Measurements from ENCODE around the gene ERI3. TPM values are rescaled to one million over a fixed set of nuclear protein-coding genes. Genes with fewer than 3 reads are reported as not detected.
"Not testable (repeated sequence)": the region's sequence is repeated elsewhere in the genome, so short reads cannot be mapped to it uniquely, and the experiment has no call there.

ERI3 gene
- total RNA-seq, 1 experiment from 2014 or later = 64.6 TPM

DNA sequence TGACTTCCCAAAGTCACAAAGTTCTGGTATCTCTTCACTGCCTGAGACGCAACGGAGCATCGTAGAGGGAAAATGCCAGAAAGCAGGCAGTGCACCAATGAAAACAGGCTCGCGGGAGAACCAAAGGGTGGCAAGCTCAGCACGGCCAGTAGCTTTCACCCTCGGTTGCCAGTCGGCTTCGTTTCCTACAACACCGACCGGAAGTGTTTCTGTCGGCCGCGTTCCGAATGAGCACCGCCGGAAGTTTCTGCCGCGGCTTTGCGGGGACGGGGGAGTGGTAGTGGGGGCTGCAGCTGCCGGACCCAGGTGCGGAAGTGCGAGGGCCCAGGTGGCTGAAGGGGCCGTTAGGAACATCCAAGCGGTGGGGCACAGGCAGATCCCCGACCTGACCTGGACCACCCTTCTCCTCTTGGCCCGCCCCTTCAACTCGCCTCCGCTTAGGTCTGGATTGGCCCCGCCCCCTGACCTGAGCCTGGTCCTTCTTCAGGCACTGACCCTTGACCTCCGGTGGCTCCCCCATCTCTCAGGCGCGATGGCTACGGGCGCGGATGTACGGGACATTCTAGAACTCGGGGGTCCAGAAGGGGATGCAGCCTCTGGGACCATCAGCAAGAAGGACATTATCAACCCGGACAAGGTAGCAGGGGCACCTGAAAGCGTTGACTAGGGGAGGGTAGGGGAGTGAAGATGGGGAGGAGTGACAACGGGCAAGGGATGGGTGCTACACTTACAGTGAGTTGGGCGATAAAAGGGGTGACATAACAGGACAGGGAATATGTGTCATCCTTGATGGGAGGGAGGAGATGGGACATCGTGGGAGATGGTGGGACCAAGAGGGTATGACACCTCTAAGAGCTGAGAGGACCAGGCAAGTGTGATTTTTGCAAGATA is 141.6 kb downstream of the ERI3 start, which contains the start of gene DMAP1:
Gene DMAP1 (plus strand): TSS at position 250 of the 891 bp plus-strand sequence. CDS start 283 bp downstream, at position 533.
- Histone ChIP-seq H3K4me3 (peak within 1 kb of the TSS; percentile 79), H3K27ac (0 out of 2 replicates have a peak within 1 kb of the TSS, but pooled peaks have one; percentile 2), H3K36me3 (peaks cover 42% of the 10 kb centered on the region), H3K9me3 (replicated peaks) (no peaks in the 10 kb centered on the region), H3K27me3 (replicated peaks) (no peaks in the 10 kb centered on the region), H3K4me1 (replicated peaks) (peaks cover 14% of the 10 kb centered on the region)
- DNase-seq (ENCODE audit: low read depth in 1 of 2, low spot score in 2 of 2) = peak; percentile 78 to 84

DNA sequence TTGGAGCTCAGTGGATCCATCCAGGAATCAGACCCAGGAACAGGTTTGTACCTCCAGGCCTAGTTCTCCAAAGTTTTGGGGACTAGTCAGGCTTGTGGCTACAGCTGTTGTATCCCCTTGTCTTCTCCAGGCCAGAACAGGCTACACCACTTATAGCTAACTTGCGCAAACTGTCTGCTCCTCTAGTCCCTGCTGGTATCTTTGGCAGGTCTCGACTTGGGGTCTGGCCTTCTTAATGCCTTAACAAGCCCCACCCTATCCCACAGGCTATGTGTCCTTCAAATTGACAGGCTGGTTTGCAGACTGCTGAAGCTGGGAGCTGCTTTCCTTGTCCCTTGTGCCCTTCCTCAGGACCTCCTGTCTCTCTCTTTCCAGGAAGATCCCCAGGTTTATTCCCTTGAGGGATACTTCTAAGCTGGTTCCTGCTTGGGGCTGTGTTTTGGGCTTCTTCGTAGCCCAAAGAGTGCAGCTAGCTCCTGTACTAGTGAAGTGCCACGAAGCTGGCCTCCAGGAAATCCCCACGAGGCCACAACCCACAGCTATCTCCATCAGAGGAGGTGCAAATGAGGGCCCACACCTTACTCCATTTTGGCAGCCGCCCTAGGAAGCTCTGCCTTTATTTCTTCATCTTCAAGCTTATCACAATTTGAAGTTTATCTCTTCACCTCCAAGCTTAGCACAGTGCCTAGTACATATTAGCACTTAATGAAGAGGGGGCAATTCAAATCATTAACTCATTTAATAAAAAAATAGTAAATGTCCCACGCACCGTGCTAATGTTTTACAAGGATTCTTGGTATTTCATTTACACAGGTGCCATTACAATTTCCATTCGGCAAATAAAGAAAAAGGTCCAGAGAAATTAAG is 142.5 kb downstream of the ERI3 start:
- no peaks in the 10 kb centered on the region for H3K27me3 ChIP-seq (replicated peaks)
- peaks cover 14% of the 10 kb centered on the region for H3K4me1 ChIP-seq (replicated peaks)
- no peak overlapping the region for H3K27ac ChIP-seq
- peak overlapping the region; percentile 79 for H3K4me3 ChIP-seq
- no peaks in the 10 kb centered on the region for H3K9me3 ChIP-seq (replicated peaks)
- H3K36me3 ChIP-seq = peaks cover 33% of the 10 kb centered on the region
- no peak for DNase-seq (ENCODE audit: low read depth in 1 of 2, low spot score in 2 of 2)

- no peak overlapping the region for H3K27ac ChIP-seq
- H3K4me1 ChIP-seq (replicated peaks) = peaks cover 14% of the 10 kb centered on the region
- no peaks in the 10 kb centered on the region; the same call in 1 of the 2 replicates for H3K27me3 ChIP-seq (replicated peaks)
- H3K36me3 ChIP-seq = peaks cover 16% of the 10 kb centered on the region
- no peak for DNase-seq (ENCODE audit: low read depth in 1 of 2, low spot score in 2 of 2)
- no peaks in the 10 kb centered on the region for H3K9me3 ChIP-seq (replicated peaks)
- no peak overlapping the region for H3K4me3 ChIP-seq
These were observed 144.5 kb downstream of the ERI3 start for GRCh38 chr1:44210595-44210994.

GRCh38 chr1:44208226-44208625 is 146.8 kb downstream of the ERI3 start:
- no peaks in the 10 kb centered on the region; the same call in 1 of the 2 replicates for H3K27me3 ChIP-seq (replicated peaks)
- peaks cover 6% of the 10 kb centered on the region; the same call in 1 of the 2 replicates for H3K4me1 ChIP-seq (replicated peaks)
- no peak for DNase-seq (ENCODE audit: low read depth in 1 of 2, low spot score in 2 of 2)
- H3K9me3 ChIP-seq (replicated peaks) = no peaks in the 10 kb centered on the region
- no peak overlapping the region for H3K27ac ChIP-seq
- H3K36me3 ChIP-seq = no peaks in the 10 kb centered on the region
- H3K4me3 ChIP-seq = no peak overlapping the region

- not testable (repeated sequence) for H3K4me1 ChIP-seq (replicated peaks); DNase-seq (ENCODE audit: low read depth in 1 of 2, low spot score in 2 of 2); H3K36me3 ChIP-seq; H3K9me3 ChIP-seq (replicated peaks); H3K27ac ChIP-seq; H3K27me3 ChIP-seq (replicated peaks); H3K4me3 ChIP-seq
These were observed 148.5 kb downstream of the ERI3 start for GRCh38 chr1:44206545-44206944.

DNA sequence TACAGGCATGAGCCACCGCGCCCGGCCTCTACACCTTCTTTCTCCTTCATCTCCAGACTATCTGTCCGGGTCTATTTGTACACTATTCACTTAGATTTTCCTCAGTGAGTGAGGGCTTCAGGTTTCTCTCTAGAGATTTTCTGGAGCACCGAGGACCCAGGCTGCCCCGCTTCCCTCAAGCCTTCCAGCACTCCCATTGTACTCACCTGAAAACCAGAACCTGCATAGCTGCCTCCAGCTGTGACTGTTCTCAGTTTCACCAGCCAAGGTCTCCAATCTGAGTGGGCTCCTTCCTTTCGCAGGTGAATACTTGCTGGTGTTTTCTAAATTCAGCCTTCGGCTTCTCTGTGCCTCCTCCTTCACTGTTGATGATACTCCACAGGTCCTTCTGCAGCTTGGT is 154.7 kb downstream of the ERI3 start:
- Histone ChIP-seq H3K27ac (no peak overlapping the region), H3K4me3 (no peak overlapping the region), H3K4me1 (replicated peaks) (no peaks in the 10 kb centered on the region), H3K36me3 (no peaks in the 10 kb centered on the region), H3K27me3 (replicated peaks) (no peaks in the 10 kb centered on the region), H3K9me3 (replicated peaks) (no peaks in the 10 kb centered on the region)
- no peak for DNase-seq (ENCODE audit: low read depth in 1 of 2, low spot score in 2 of 2)

- Histone ChIP-seq H3K27ac (no peak overlapping the region), H3K9me3 (replicated peaks) (peaks cover 6% of the 10 kb centered on the region; the same call in 1 of the 2 replicates), H3K36me3 (no peaks in the 10 kb centered on the region), H3K27me3 (replicated peaks) (no peaks in the 10 kb centered on the region), H3K4me1 (replicated peaks) (no peaks in the 10 kb centered on the region), H3K4me3 (no peak overlapping the region)
- DNase-seq (ENCODE audit: low read depth in 1 of 2, low spot score in 2 of 2) = no peak
These were observed 180.4 kb downstream of the ERI3 start for GRCh38 chr1:44174630-44175029.

Other genes starting within 250 kb of the ERI3 start
- not detected in 2 replicates for gene KLF17, start 236.4 kb downstream of the ERI3 start, total RNA-seq (2014; rRNA removed; shearing (Covaris generic))
- not detected in 2 replicates for gene KLF18, start 213.6 kb downstream of the ERI3 start, total RNA-seq (2014; rRNA removed; shearing (Covaris generic))
- gene DMAP1, start 141.8 kb downstream of the ERI3 start, total RNA-seq (2014; rRNA removed; shearing (Covaris generic)) = 9.9 and 10.8 TPM in 2 replicates
- 70.5 and 75.0 TPM in 2 replicates for gene RNF220, start 50.0 kb upstream of the ERI3 start, total RNA-seq (2014; rRNA removed; shearing (Covaris generic))

Data from SJSA1 (cell line).